ENCODE data around the gene PEX11G. TPM values are rescaled to one million over a fixed set of nuclear protein-coding genes. Genes with fewer than 3 reads are reported as not detected.

Gene PEX11G
- total and polyA plus RNA-seq, 8 donors, result 3.9 to 8.8 (median 5.5) TPM; not detected in 3

DNA sequence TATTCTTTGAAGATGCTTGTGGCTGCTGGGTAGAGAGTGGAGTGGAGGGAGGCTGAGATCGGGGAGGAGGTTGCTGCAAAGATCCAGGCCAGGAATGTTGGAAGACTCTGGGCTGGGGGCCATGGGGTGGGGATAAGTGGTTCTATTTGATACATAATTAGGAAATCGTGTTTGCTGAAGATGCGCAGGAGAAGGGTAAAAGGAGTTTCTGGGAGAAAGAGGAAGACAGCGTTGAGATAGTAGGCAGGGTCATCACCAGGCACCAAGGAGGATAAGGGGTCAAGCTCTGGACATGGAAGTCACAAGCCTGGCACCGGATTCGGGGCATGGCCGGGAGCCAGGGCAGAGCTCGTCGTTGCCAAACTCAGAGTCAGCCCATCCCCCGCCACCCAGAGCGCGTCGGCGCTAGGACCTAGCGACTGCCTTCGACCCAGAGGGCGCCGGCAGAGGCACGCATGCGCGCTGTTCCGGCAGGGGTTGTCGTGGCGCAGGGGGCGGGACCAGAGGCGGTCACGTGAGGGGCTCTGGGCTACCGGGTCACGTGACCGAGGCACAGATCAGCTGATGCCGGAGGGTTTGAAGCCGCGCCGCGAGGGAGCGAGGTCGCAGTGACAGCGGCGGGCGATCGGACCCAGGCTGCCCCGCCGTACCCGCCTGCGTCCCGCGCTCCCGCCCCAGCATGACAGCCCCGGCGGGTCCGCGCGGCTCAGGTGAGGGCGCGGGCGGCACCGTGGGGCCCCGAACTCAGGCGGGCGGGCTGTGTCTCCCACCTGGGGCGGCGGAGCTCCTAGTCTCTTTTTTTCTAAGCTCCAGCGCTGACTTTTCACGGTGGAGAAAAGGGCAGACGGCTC lies 33.5 kb upstream of the PEX11G start, which contains the start of gene MCOLN1:
TSS of gene MCOLN1 (plus strand) at position 553 of the 851 bp plus-strand sequence. CDS start at position 680, 127 bp downstream.
- Histone ChIP-seq H3K4me1 (peaks cover 20 to 41% (median 32%) of the 10 kb centered on the region in 4 donors), H3K27me3 (no peaks in the 10 kb centered on the region), H3K27ac (peak within 1 kb of the TSS; percentile 44 to 83 (median 72)), H3K36me3 (peaks cover 6 to 53% (median 47%) of the 10 kb centered on the region in 4 donors), H3K9me3 (no peaks in the 10 kb centered on the region), H3K4me3 (peak within 1 kb of the TSS; percentile 84 to 93 (median 89))
- DNase-seq, result peak; percentile 100
- intact Hi-C loops (cut with DNase I; ENCODE audit: low total_unique reads), result no loop called here
- 0 to 3% (median 1%) methylated on average over 19 to 65 of the region's 65 CpGs for WGBS, 5 donors
- TF ChIP-seq, protein P1, sequence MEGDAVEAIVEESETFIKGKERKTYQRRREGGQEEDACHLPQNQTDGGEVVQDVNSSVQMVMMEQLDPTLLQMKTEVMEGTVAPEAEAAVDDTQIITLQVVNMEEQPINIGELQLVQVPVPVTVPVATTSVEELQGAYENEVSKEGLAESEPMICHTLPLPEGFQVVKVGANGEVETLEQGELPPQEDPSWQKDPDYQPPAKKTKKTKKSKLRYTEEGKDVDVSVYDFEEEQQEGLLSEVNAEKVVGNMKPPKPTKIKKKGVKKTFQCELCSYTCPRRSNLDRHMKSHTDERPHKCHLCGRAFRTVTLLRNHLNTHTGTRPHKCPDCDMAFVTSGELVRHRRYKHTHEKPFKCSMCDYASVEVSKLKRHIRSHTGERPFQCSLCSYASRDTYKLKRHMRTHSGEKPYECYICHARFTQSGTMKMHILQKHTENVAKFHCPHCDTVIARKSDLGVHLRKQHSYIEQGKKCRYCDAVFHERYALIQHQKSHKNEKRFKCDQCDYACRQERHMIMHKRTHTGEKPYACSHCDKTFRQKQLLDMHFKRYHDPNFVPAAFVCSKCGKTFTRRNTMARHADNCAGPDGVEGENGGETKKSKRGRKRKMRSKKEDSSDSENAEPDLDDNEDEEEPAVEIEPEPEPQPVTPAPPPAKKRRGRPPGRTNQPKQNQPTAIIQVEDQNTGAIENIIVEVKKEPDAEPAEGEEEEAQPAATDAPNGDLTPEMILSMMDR (IDR thresholded peaks at IDR 0.05), result no peak
- peak; percentile 80 to 99 (median 98) for TF ChIP-seq POLR2AphosphoS5 (IDR thresholded peaks at IDR 0.05)
- no peak for TF ChIP-seq POLR2A (IDR thresholded peaks at IDR 0.05)
- TF ChIP-seq EP300 (IDR thresholded peaks at IDR 0.05), result no peak

DNA sequence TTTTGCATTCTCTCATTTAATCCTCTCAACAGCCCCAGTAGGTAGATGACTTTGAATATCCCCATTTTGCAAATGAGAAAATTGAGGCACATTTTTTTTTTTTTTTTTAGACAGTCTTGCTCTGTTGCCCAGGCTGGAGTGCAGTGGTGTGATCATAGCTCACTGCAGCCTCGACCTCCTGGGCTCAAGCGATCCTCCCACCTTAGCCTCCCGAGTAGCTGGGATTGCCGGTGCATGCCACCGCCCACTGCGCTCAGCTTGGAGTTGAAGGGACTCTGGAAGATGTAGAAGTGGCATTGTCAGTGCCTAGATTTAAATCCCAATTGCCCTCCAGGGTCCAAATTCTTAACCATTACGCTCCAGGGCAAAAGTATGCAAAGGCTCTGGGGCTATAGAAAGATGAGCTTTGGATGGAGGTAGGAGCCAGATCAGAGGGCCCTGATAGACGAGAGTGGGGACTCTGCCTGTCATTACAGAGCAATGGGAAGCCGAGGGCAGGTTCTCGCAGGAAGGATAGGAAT lies 32.8 kb upstream of the PEX11G start:
- intact Hi-C loops (cut with DNase I; ENCODE audit: low total_unique reads), result no loop called here
- peaks cover 0 to 2% (median 0%) of the 10 kb centered on the region in 3 donors for H3K27me3 ChIP-seq
- peak overlapping the region; percentile 84 to 93 (median 89) for H3K4me3 ChIP-seq
- TF ChIP-seq, protein P1 (IDR thresholded peaks at IDR 0.05), result no peak
- TF ChIP-seq POLR2A (IDR thresholded peaks at IDR 0.05), result no peak
- no peak for TF ChIP-seq EP300 (IDR thresholded peaks at IDR 0.05)
- no peak for TF ChIP-seq POLR2AphosphoS5 (IDR thresholded peaks at IDR 0.05)
- WGBS, 5 donors, result 47 to 62% (median 57%) methylated on average over 10 of the region's 10 CpGs
- H3K4me1 ChIP-seq, result peaks cover 27 to 48% (median 39%) of the 10 kb centered on the region in 4 donors
- no peaks in the 10 kb centered on the region for H3K9me3 ChIP-seq
- H3K36me3 ChIP-seq, result peaks cover 4 to 46% (median 40%) of the 10 kb centered on the region in 4 donors
- H3K27ac ChIP-seq, result peak overlapping the region in 4 of 5 donors; percentile 40 to 83 (median 77)
- peak in 1 of 2 donors; percentile 7 for DNase-seq

DNA sequence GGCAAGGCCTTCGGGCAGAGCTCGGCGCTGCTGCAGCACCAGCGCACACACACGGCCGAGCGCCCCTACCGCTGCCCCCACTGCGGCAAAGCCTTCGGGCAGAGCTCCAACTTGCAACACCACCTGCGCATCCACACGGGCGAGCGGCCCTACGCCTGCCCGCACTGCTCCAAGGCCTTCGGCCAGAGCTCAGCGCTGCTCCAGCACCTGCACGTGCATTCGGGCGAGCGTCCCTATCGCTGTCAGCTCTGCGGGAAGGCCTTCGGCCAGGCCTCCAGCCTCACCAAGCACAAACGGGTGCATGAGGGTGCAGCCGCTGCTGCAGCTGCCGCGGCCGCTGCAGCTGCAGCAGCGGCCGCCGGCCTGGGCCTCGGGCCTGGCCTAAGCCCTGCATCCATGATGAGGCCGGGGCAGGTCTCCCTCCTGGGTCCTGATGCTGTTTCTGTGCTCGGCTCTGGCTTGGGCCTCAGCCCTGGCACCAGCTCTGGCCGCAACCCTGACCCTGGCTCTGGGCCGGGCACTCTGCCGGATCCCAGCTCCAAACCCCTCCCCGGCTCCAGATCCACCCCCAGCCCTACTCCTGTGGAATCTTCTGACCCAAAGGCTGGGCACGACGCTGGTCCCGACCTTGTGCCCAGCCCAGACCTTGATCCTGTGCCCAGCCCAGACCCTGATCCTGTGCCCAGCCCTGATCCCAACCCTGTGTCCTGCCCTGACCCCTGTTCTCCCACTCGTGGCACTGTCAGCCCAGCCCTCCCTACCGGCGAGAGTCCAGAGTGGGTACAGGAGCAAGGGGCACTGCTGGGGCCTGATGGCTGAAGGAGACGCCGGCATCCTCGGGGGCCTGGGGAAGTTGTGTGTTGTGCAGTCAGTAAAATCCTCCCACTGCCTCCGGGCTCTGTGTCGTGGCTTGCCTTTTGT lies 31.6 kb upstream of the PEX11G start:
- intact Hi-C loops (cut with DNase I; ENCODE audit: low total_unique reads), result no loop called here
- Histone ChIP-seq H3K4me1 (peaks cover 29 to 56% (median 45%) of the 10 kb centered on the region in 4 donors), H3K4me3 (no peak overlapping the region), H3K36me3 (peaks cover 0 to 34% (median 28%) of the 10 kb centered on the region in 4 donors), H3K27ac (peak overlapping the region in 1 of 5 donors; percentile 38), H3K9me3 (no peaks in the 10 kb centered on the region), H3K27me3 (peaks cover 0 to 6% (median 0%) of the 10 kb centered on the region in 3 donors)
- DNase-seq, result no peak
- TF ChIP-seq EP300 (IDR thresholded peaks at IDR 0.05) (no peak), POLR2AphosphoS5 (IDR thresholded peaks at IDR 0.05) (no peak), POLR2A (IDR thresholded peaks at IDR 0.05) (no peak)
- TF ChIP-seq, protein P1 (IDR thresholded peaks at IDR 0.05), result no peak
- WGBS, 5 donors, result 81 to 90% (median 85%) methylated on average over 29 to 51 of the region's 51 CpGs
